GM12878 (cell line): ENCODE data around the gene IFNE.

Experiments
- CTCF ChIP-seq, 3 experiments: IDR thresholded peaks in 2 of 3; conservative IDR thresholded peaks in 1 of 3; 2 replicates each; pipeline ENCODE4 v1.5.1; 2011; ENCODE audit warnings: low read depth in 3 of 3, low read length in 3 of 3, mild to moderate bottlenecking in 3 of 3, control low read depth in 2 of 3, moderate library complexity in 2 of 3, inconsistent platforms in 1 of 3, mixed read lengths in 1 of 3; ENCODE audit not compliant: control insufficient read depth in 2 of 3, insufficient read depth in 1 of 3; ENCODE audit errors: extremely low read depth in 1 of 3
- EP300 ChIP-seq, 2 experiments: fragments of 150-350 bp in 1 of 2; IDR thresholded peaks; 2 replicates each; pipeline ENCODE4 v1.6.1; 2011 to 2012; ENCODE audit warnings: low read depth in 2 of 2, low read length in 2 of 2, borderline replicate concordance in 1 of 2, improper control_type of control experiment in 1 of 2, inconsistent platforms in 1 of 2; ENCODE audit not compliant: control insufficient read depth in 1 of 2
- KDM1A ChIP-seq: fragments of 200-600 bp; sonication (generic); IDR thresholded peaks from 2 replicates; pipeline ENCODE4 v1.6.1; 2016; ENCODE audit warnings: borderline replicate concordance
- POLR2AphosphoS5 ChIP-seq: IDR thresholded peaks from 2 replicates; pipeline ENCODE4 v1.6.1; 2011; ENCODE audit warnings: mild to moderate bottlenecking, low read length, inconsistent platforms
- RCOR1 ChIP-seq: conservative IDR thresholded peaks from 2 replicates; pipeline ENCODE4 v1.6.1; 2012; ENCODE audit warnings: low read depth, low read length, improper control_type of control experiment
- USF1 ChIP-seq: IDR thresholded peaks from 2 replicates; pipeline ENCODE4 v1.6.1; 2011; ENCODE audit warnings: borderline replicate concordance, low read depth, mild to moderate bottlenecking, moderate library complexity, mixed read lengths, low read length; ENCODE audit not compliant: insufficient read depth; ENCODE audit errors: extremely low read length
- YY1 ChIP-seq: IDR thresholded peaks from 2 replicates; pipeline ENCODE4 v1.6.1; 2011; ENCODE audit warnings: low read depth, mild to moderate bottlenecking, low read length

GRCh38 chr9:21520501-21521228 lies 38.6 kb upstream of the IFNE start:
- no peak for TF ChIP-seq CTCF (IDR thresholded peaks at IDR 0.05 in 2 of 3, conservative IDR thresholded peaks at IDR 0.05 in 1 of 3; ENCODE audit: control insufficient read depth in 2 of 3, extremely low read depth in 1 of 3, insufficient read depth in 1 of 3, low read depth in 3 of 3, low read length in 3 of 3)
- TF ChIP-seq USF1 = no peak
- no peak for TF ChIP-seq YY1
- TF ChIP-seq EP300 (IDR thresholded peaks at IDR 0.05; ENCODE audit: borderline replicate concordance in 1 of 2, control insufficient read depth in 1 of 2, low read depth in 2 of 2, low read length in 2 of 2) = no peak
- TF ChIP-seq KDM1A = no peak
- TF ChIP-seq RCOR1 = no peak
- no peak for TF ChIP-seq POLR2AphosphoS5
